NCI-H2196 treated with DMSO at 0.1 percent for 48 hours (cell line): ENCODE measurements around the gene EPHB6.

ENCODE experiments used
- DNase-seq: peaks from one replicate; lab custom pipeline; 2025; ENCODE audit not compliant: unreplicated experiment; lab: John Stamatoyannopoulos, UW

Gene EPHB6

DNA sequence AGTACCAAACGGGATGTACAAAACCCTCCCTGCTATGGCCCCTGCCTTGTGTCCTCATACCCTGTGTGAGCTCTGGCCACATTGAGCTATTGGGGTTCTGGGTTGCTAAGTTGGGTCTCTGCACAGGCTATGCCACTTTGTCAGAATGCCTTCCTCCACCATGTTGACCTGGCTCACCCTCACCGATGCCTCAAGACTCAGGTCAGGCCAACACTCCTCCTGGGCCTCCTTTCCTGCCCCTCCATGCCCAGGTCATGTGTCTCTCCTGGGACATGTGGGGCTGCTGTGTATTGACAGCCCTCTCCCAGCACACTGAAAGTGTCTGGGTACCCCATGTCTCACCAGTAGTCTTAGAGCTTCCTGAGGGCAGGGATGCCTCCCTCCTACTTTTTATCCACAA is 64.0 kb downstream of the EPHB6 start:
- DNase-seq = no peak

DNA sequence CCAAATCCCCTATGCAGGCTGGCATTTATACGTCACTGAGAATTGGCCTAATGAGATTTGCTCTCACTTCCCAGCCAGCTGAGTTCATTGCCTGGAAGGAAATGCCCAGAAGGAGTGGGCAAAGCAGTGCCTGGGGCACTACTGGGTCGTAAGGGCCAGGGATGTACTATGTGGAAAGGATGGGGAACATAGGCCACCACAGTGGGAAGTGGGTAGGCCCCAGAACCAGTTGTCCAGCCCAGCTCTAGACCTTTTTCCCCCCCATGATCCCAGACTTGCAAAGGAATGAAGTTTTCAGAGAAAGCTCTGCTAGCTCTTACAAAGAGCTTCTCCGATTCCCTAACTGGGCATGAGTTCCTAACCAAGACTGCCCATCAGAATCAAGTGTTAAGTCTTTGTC is 64.8 kb downstream of the EPHB6 start:
- DNase-seq = no peak
